Spleen (tissue), 7 donors: ENCODE measurements around the gene GCDH.

Source experiments
- POLR2A ChIP-seq, 3 donors: fragments of 450-650 bp; IDR thresholded peaks; one replicate each; pipeline ENCODE4 v1.5.1; 2017; ENCODE audit warnings: antibody characterized with exemption in 3 of 3, mild to moderate bottlenecking in 1 of 3
- POLR2AphosphoS5 ChIP-seq, 3 donors: sonication (generic); formaldehyde crosslinking; IDR thresholded peaks; one replicate each; pipeline ENCODE4 v1.5.1; 2017; ENCODE audit warnings: antibody characterized with exemption in 3 of 3
- TF ChIP-seq, protein P1 (sequence below), 11 experiments: fragments of 200-600 bp in 7 of 11; fragments of 450-650 bp in 4 of 11; sonication (generic) in 4 of 11; IDR thresholded peaks in 8 of 11; conservative IDR thresholded peaks in 3 of 11; 1 replicate in 7 of 11; 2 replicates in 4 of 11; pipeline versions ENCODE4 v1.4.0 to v1.8.0; 2016 to 2021; ENCODE audit warnings: antibody characterized with exemption in 11 of 11, inconsistent platforms in 4 of 11, mild to moderate bottlenecking in 1 of 11
- donor health status: DM: no; HTN: no; CAD: no; lungs with moderate emphysema.
- donor health status: DM: no; HTN: no; CAD: no.
- donor health status: DM: no; HTN: no; CAD: no.

DNA sequence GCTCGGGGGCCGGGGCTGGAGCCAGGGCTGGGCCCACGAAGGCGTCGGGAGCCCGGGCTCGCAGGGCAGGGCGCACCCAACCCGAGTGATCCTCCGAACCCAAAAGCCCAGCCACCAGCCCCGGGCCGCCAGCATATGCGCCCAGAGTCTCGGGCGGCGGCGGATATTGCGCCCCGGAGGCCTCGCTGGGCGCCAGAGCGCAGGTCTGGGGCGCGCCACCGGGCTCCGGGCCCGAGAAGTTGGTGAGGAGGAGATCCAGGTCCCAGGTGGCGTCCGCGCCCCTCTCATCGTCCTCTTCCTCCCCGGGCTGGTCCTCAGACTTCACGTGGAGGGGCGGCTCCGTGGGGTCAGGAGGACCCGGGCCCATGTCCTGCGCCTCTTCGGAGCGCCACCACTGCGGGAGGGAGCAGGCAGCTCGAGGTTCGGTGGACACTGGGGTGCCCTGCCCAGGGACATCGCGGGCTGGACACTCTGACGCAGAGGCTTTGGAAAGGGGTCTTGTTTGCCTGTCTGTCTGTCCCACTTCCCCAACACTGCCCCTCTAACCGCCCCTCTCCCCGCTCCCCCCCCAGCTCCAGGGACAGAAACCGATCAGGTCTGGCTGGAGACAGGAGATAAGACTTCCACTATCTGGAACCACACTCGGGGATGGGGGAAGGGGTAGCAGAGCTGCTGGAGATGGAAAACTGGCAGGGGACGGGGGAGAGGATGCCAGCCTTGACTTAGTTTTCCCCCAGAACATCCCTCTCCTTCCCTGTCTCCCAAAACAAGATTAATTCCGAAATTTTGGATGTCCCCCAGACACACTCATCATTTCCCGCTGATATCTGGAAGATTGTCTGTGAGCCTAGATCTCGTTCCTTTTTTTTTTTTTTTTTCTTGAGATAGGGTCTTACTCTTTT is 5.0 kb upstream of the GCDH start:
- TF ChIP-seq, protein P1, sequence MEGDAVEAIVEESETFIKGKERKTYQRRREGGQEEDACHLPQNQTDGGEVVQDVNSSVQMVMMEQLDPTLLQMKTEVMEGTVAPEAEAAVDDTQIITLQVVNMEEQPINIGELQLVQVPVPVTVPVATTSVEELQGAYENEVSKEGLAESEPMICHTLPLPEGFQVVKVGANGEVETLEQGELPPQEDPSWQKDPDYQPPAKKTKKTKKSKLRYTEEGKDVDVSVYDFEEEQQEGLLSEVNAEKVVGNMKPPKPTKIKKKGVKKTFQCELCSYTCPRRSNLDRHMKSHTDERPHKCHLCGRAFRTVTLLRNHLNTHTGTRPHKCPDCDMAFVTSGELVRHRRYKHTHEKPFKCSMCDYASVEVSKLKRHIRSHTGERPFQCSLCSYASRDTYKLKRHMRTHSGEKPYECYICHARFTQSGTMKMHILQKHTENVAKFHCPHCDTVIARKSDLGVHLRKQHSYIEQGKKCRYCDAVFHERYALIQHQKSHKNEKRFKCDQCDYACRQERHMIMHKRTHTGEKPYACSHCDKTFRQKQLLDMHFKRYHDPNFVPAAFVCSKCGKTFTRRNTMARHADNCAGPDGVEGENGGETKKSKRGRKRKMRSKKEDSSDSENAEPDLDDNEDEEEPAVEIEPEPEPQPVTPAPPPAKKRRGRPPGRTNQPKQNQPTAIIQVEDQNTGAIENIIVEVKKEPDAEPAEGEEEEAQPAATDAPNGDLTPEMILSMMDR (IDR thresholded peaks at IDR 0.05 in 8 of 11, conservative IDR thresholded peaks at IDR 0.05 in 3 of 11), result peak in 1 of 11 experiments; percentile 13
- TF ChIP-seq POLR2AphosphoS5 (IDR thresholded peaks at IDR 0.05), result no peak
- TF ChIP-seq POLR2A (IDR thresholded peaks at IDR 0.05), result no peak
